ENCODE data around the gene TEPSIN.
A peak's percentile ranks its signal among the peaks of the same experiment; 100 is the strongest.

The TEPSIN gene

DNA sequence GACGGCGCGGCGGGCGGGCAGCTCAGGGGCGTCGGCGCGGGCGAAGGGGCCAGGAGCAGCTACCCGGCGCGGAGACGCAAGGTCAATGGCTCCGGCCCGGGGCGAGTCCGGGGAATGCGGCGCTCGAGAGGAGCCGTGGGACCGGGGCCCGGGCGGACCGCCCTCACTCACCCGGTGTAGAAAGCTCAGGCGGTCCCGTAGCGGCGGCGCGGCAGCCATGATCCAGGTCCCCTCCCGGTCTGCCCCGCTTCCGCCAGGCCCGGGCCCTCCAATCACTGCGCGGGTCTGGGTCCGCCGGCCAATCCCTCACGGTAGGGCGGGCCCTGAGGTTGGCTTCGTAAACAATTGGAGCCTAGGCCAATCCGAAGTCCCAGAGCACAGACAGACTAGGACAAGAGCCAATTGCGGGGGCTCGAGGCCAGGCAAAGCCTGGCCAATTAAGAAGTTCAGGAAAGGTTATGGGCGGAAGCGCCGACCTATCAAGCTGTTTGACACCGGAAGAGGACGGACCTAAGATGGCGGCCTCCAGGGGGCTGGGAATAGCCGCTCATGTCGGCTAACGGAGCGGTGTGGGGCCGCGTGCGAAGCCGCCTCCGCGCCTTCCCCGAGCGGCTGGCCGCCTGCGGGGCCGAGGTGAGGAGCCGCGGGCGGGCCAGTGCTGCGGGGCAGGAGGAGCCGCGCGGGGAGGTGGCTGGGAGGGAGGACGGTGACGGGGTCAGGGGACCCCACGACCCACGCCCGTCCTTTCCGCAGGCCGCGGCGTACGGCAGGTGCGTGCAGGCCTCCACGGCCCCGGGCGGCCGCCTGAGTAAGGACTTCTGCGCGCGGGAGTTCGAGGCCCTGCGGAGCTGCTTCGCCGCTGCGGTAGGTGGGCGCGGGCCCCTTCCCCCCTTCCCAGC, at the start of gene TEPSIN, which contains the start of gene NDUFAF8:
TSS of gene TEPSIN (minus strand) at position 241 of the 899 bp plus-strand sequence. CDS start at position 219, 22 bp downstream.
TSS of gene NDUFAF8 (plus strand) at position 504 of the 899 bp plus-strand sequence. CDS start at position 550, 46 bp downstream.
- DNase-seq, result peak; percentile 100

DNA sequence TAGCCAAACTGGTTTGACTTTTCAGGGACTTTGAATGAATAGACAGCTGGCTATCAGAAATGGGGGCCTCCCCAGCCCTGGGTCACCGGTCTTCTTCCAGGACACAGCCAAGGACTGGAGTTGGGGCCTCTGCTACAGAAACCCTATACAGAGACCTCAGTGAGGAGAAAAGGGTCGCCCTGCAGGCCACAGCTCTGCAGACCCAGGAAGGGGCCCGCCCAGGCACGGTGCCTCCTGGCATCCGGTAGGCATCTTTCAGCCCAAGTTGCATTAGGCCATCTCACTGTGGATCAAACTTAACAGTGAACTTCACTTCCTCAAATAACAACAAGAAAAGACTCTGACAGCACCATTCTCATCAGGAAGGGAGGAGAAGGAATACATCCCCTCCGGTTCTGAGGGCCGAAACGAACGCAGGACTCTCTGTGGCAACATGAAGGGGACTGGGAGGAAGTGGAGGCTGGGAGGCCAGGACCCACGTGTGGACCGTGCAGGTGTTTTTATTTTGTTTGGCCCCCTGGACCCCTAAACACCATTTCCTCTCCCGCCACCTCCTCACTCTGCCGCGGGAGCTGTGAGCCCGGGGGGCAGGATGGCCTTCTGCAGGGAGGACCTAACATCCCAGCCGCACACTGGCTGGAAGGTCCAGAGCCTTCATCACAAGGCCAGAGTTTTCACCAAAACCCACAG, 49.0 kb upstream of the TEPSIN start:
- DNase-seq, result no peak

DNA sequence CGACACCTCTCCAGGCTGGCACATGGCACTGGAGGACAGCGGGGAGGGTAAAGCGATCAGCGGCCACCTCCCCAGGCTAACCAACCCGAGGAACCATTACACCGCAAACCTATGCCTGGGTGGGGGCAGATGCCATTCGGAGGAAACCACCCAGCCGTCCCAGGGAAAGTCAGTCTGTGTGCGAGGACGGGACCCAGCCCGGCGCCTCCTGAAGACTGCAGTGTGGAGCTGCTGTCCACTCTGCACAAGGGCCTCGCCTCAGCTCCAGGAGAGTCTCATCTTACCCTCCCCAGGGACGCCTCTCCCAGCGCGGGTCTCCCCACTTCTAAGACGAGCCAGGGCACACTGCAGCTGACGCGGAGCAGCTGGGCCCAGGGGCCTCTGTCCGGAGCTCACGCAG, 48.3 kb upstream of the TEPSIN start:
- no peak for DNase-seq

DNA sequence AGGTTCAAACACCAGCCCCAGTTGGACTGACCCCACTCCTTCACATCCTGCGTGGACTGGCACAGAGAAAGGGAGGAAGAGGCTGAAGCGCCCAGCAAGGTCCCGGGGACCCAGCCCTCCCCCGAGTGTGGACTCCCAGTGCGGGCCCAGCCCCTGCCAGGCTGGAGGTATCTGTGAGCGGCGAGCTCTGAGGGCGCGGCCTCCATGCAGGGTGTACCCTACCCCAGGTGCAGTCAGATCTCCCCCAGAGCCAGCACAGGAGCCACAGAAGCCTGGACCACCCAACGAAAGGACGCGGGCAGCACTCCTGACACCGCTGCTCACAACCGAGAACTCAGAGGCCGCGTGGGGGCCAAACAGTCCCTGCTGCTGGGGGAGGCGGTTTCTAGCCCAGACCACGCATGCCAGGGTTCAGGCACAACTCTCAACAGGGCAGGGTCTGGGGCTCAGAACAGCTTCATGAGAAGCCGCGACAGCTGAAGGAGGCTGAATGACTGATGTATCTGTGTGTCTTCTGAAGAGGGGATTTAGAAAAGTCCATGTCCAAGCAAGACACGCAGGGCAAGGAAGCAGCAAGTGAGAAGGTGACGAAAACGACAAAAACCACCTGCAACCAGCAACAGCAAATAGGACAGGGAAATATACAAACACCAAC, 47.8 kb upstream of the TEPSIN start:
- DNase-seq, result no peak

GRCh38 chr17:81285894-81286293, 47.0 kb upstream of the TEPSIN start:
- no peak for DNase-seq

- no peak for DNase-seq
Measured at GRCh38 chr17:81285179-81285878, 46.5 kb upstream of the TEPSIN start.

DNA sequence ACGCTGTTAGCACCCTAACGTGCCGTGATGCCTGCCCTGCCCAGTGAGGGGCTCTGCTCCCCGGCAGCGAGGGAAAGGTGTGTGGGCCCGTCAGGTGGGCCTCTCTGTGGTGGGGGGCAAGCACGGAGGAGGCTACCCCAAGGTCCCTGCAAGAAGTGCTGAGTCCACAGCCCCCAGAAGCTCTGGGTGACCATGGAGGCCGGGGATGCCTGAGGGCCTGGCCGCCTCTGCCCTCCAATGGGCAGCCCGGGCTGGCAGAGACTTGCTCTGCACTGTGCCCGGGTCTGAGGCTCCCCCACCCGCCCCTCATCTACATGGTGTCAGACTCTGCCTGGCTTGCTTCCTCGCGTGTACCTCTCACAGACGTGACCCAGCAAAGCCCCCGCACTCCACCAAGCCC, 44.0 kb upstream of the TEPSIN start:
- DNase-seq, result no peak

DNA sequence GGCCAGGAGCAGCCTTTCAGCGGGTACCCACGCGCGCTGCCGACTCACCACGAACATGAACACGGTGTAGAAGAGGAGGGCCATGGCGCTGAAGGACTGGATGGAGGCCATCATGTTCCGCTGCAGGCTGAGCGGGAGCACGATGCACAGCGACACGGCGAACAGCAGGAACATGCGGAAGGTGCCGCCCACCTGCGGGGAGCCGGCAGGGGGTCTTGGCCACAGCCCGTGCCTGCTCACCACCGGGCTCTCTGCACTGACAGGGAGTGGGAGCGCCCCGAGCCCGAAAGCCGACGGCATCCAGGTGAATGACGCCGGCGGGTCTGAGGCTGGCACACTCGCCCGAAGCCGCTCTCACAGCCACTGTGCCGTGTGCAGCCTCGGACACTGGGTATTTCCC, 43.3 kb upstream of the TEPSIN start:
- DNase-seq, result no peak

DNA sequence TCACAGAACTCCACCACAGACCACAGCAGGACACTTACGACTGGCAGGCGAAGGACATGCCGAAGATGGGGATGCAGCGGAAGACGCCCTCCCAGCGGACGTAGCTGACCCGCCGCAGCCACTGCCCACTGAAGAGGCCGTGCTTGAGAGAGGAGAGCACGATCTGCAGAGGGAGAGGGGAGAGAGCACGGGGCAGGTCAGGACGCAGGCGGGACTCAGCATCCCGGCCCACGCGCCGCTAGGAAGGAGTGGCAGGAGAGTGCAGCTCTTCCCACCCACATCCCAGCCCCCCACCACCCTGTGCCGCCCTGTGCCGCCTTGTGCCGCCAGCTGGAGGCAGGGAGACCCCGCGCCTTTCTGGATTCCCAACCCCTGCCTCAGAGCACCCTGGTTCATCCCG, 41.7 kb upstream of the TEPSIN start:
- DNase-seq, result no peak

DNA sequence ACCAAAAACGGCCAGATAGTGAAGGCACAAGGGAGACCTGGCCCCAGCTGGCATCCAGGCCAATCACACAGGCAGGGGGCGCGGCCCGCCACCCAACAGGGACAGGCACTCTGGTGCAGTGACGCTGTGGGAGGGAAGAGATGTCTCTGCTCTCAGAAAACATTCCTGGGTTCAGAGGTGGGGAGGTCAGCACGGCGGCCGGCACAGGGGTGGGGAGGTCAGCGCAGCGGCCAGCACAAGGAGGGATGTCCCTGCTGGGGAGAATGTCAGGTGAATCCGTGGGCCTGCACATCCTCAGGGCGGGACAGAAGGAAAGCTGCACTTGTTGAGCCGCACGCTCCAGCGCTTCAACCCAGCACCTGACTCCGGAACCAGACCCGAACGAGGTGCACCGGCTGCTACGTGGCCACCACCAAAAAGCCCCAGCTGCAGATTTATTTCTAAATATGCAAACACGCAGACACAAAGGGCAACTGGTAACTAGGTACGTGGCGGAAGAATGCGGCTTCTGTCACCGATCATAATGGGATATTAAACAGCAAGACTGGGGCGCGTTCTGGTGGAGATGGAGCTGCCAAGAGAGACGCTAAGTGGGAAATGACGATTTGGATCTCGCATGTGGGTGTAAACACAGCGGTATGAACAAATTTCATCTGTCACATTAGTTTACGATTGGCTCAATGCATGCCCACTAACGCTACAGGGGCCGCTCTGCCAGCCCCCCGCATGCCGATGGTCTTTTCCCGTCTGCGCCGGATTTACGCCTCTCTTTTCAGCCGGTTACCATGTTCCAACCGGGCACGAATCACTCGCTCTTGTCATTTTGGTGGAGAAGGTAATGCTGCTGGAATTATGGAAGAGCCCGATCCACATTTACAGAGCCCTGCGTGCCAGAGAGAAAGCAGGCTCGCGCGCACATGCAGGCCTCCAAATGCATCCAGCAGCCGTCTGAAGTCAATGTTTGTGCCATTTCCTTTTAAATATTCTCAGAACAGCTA, 40.7 kb upstream of the TEPSIN start:
- DNase-seq, result no peak

DNA sequence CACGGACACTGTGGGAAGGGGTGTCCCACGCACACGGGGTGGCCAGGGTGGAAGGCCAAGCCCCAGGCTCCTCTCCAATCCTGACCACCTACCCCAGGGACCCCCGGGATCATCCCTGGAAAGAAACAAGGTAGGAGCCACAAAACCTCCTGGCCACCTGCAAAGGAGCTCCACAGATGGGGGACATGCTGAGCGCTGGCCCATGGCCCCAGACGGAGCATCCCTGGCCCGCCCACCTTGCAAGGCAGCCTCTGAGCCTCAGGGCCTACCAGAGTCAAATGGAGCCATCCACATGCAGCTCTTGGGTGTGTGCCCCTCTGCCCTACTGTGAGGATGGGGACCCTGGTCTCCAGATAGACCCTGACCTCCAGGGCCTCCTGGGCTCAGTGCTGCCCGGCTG, 40.0 kb upstream of the TEPSIN start:
- no peak for DNase-seq

DNA sequence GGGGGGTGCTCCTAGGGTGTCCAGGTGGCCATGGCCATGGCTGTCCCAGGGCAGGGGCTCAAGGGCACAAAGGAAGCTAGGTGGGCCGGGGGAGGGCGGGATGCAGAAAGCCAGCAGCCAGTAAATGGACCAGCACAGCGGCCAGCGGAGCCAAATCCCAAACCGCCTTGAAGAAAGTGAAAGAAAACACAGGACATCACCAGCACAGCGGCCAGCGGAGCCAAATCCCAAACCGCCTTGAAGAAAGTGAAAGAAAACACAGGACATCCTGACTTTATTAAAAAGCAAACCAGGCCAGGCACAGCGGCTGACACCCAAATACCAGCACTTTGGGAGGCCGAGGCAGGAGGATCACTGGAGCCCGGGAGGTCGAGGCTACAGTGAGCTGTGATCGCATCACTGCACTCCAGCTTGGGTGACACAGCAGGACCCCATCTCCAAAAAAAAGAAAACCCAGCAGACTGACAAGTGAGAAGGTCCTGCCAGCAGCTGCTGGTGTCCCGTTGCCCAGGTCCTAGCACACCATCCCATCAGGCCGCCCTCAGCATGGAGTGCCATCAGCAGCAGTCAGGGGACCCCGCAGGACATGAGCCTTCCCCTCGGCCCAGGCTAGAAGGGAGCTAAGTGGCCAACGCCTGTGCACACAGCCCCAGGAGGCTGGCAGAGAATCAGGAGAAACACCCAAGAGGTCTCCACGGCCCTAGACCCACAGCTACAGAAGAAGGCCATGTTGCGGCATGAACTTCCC, 39.3 kb upstream of the TEPSIN start:
- no peak for DNase-seq

GRCh38 chr17:81277421-81277820, 38.6 kb upstream of the TEPSIN start:
- DNase-seq, result no peak

DNA sequence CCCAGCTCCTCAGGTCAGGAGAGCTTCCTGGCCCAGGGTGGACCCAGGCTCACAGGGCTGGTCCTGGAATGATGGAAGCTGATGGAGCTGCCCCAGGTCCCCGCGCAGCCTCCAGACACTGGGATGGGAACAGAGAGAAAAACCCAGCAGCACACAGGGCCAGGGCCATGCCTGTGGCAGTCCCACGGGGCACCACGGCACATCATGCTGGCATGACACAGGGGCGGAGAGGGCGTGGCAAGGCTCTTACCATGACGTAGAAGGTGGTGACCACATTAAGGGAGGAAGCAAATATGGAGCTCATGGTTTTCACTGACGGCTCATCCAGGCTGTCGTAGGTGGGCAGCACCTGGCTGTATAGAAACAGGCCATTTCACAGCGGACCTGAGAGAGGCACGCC, 37.9 kb upstream of the TEPSIN start:
- no peak for DNase-seq

DNA sequence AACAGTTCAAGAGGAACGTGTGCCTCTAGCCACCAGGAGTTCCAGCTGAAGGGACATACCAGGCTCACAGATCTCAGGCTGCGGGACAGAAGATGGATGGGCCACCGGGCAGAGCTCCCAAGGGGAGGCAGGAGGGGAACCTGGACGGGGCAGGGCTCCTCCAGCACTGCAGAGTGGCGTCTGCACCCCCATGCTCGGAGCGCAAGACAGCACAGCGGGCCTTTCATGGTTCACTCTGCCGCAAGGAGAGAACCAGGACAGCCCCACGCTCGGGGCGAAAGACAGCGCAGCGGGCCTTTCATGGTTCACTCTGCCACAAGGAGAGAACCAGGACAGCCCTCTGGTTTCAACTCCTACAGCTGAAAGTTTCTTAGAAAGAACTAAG, 35.6 kb upstream of the TEPSIN start:
- no peak for DNase-seq

DNA sequence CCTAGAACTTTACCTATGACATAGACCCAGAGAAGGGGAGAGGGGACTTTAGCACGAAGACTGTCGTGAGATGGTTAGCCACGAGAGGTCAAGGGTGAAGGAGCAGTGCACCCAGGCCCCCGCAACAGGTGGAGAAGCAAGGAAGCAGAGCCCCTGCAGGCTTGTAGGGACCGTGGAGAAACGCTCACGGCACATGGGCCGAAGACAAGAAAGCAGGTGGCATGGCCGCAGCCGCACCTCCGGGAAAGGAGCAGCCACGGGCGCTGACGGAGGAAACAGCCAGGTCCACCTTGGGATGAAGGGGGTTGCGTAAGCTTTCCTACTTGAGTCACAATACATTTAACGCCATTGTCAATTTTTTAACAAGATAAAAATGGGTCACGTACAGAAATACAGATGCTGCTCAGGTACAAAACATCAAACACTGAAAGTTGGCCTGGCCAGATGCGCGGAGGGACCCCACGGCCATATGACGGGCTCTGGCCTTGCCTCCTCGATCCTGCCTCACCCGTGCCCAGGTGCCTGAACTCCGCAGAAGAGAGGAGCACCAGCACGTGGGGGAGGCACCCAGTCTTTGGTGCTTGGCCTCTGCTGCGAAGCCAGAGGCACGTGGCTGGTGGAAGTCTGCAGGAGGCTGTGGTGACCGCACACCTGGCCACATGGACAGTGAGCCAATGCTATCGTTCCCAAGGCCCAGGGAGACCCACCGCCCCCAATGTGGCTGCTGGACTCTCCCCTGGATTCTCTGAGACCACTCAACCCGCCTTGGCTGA, 35.0 kb upstream of the TEPSIN start:
- no peak for DNase-seq

GRCh38 chr17:81272616-81273015, 33.8 kb upstream of the TEPSIN start:
- DNase-seq, result no peak

DNA sequence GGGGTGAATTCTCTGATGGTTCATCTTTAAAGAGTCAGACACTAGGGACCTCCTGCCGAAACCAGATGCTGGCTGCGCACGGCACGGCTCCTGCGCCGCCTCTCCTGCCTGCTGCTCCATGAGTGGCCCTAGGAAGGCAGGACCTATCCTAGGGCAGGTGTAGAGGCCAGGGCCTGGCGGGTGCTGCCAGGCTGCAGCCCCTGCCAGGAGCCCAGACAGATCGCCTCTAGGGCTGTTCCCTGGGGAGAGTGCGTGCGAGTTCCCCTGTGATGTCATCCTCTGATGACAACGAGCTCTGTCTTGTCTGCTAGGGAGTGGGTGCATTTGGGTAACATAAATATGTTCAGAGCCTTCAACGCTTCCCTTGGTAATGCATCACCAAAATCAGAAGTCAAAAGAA, 32.4 kb upstream of the TEPSIN start:
- DNase-seq, result no peak

GRCh38 chr17:81270279-81270678, 31.4 kb upstream of the TEPSIN start:
- no peak for DNase-seq
